SK-N-MC (cell line): Measurements from ENCODE around the gene TMEM147.

Source experiments
- EZH2 ChIP-seq: fragments of 200-600 bp; sonication (generic); IDR thresholded peaks from one replicate; pipeline ENCODE4 v1.6.1; 2017; ENCODE audit warnings: antibody characterized with exemption
- FOXP2 ChIP-seq: optimal IDR thresholded peaks from 2 replicates; pipeline ENCODE3; 2011; ENCODE audit warnings: mild to moderate bottlenecking, moderate library complexity; ENCODE audit not compliant: insufficient read depth; ENCODE audit errors: extremely low read length, control extremely low read depth
- POLR2AphosphoS5 ChIP-seq: IDR thresholded peaks from 2 replicates; pipeline ENCODE4 v1.6.1; 2012; ENCODE audit warnings: mild to moderate bottlenecking, low read depth, low read length, borderline replicate concordance

- TF ChIP-seq EZH2 (no peak), POLR2AphosphoS5 (no peak), FOXP2 (no peak)
Measured at GRCh38 chr19:35513628-35514281, 31.7 kb upstream of the TMEM147 start, which contains the start of gene DMKN.
